GM19463 (cell line): Measurements from ENCODE around the gene LINC00632.

Experiments used
- ATAC-seq: cut with Tn5 transposase; IDR thresholded peaks from one replicate; pipeline ENCODE4 v1.9.1; 2021; ENCODE audit warnings: mild to moderate bottlenecking, moderate library complexity; ENCODE audit not compliant: unreplicated experiment

The LINC00632 gene

GRCh38 chrX:140764401-140764919, 54.9 kb downstream of the LINC00632 start:
- no peak for ATAC-seq

GRCh38 chrX:140765043-140765784, 55.7 kb downstream of the LINC00632 start:
- ATAC-seq = no peak

GRCh38 chrX:140766024-140766611, 56.6 kb downstream of the LINC00632 start:
- ATAC-seq = no peak

- no peak for ATAC-seq
These were observed 58.1 kb downstream of the LINC00632 start for GRCh38 chrX:140767646-140768045.

DNA sequence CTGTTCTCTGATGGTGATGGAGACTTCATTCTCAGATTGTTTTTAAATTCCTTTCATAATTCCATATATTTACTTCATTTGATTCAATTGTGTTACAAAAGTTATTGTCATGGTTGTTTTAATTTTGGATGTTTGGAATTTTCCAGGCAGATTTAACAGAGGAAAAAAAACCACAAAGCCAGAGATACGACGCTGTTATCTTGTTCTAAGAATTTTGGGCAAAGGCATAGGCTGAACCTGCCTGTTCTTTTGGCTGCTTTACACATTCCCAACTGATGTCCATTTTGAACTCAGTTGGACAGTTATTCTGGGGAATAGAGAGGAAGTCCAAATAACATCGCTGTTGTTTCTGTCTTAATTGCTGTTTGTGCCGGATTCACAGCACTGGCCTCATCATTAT, 65.7 kb downstream of the LINC00632 start:
- ATAC-seq = no peak

DNA sequence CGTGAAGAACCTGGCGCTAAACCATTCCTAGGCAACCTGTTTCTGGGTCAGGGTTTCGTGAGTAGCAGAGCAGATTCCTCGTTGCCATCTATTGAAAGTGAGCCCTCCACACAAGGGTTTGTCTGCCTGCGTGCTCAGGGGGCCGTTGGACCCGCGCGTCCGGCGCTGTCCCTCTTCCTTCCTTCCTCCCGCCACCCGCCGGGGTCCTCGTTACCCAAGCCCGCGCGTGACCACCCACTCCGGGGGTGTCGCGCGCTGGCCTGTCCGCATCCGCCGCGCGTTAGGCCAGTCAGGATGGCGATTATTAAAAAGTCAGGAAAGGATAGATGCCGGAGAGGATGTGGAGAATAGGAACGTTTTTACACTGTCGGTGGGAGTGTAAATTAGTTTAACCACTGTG, 66.8 kb downstream of the LINC00632 start:
- no peak for ATAC-seq

DNA sequence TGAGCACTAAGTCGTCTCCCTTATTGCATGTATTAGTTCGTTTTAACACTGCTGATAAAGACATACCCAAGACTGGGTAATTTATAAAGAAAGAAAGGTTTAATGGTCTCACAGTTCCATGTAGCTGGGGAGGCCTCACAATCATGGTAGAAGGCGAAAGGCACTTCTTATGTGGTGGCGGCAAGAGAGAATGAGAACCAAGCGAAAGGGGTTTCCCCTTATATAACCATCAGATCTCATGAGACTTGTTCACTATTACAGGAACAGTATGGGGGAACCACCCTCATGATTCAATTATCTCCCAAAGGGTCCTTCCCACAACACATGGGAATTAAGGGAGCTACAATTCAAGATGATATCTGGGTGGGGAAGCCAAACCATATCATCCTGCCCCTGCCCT, 85.1 kb downstream of the LINC00632 start:
- no peak for ATAC-seq

DNA sequence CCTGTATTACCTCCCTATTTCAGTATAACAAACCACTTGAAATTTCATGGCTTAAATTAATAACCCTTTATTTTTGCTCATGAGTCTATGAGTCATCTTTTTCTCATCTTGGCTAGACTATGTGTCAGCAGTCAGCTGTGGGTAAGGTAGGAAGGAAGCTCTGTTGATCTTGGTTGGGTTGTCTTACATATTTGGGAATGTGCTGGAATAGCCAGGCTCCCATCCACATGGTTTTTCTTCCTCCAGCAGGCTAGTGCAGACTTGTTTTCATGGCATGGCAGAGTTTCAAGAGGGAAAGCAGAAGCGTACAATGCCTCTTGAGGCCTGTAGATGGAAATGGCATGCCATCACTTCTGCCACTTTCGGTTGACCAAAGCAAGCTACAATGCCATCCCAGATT, 89.7 kb downstream of the LINC00632 start:
- no peak for ATAC-seq

DNA sequence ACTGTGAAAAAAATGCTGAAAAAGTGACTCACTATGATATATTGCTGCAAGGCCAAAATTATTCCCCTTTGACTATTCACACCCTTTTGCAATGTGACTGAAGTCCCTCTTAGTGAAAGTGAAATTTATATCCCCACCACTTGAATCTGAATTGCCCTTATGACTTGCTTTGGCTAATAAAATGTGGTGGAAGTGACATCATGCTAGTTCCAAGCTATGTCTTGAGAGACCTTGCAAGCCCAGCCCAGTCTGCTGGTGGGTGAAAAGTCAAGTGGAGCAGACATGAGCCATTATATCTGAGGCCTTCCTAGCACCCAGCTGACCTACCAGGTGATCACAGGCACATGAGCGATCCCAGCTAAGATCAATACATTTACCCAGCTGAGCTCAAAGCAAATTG, 94.7 kb downstream of the LINC00632 start:
- ATAC-seq = no peak

DNA sequence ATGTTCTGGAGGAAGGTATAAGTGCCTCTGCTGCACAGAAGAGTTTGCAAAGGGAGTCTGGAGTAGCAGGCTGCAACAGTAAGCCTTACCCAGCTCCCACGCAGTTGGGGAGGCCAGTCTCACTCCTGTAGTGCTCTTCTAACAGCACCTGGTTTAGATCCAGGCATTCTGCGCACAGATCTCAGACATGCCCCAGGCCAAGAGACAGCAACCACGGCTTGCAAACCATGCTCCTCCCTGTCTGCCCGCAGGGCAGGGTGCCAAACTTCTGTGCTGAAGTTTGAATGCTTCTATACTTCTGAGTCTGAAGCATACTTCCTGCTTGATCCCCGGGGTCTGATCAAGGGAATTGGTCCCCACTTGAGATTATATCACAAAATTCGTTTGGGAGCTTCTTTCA, 106.3 kb downstream of the LINC00632 start:
- ATAC-seq = no peak

- ATAC-seq = peak; percentile 47
These were observed 108.4 kb downstream of the LINC00632 start for GRCh38 chrX:140817943-140818342.

DNA sequence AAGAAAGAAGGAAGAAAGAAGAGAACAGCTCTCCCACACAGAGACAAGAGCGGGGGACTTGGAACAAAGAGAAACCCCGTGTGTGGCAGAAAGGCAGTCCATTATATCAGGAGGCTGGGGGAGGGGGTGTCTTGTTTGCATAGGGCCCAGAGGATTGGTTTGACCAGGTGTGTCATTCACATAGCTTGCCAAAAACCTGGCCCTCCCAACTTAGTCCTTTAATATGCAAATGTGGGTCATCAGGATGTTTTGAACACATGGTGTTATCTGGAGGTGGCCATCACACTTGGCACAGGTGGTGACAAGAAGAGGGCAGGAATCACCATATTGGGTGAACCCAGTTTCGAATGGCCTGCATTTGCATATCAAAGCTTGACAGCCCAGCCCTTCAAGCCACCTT, 111.7 kb downstream of the LINC00632 start:
- ATAC-seq = no peak

GRCh38 chrX:140822184-140822583, 112.6 kb downstream of the LINC00632 start:
- ATAC-seq = no peak

- ATAC-seq = no peak
These were observed 113.3 kb downstream of the LINC00632 start for GRCh38 chrX:140822861-140823260.

DNA sequence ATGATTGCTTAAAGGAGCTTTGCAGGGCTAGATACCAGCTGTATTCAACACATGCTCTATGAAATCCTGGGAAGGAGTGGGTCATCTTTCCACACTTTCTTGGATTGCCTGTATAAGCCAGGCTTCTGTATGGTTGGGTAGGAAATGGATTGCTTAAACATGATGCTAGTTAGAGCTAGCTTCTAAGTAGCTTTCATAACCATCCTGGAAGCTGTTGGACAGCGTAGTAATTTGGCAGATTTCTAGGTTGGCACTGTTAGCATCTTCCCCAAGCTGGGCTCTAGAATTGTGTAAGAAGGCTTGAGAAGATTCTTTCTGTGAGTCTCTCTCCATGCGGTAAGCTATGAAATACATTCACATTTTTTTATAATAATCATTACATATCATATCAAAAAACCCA, 127.3 kb downstream of the LINC00632 start:
- ATAC-seq = no peak
